ENCODE measurements around the gene KEL.

DNA sequence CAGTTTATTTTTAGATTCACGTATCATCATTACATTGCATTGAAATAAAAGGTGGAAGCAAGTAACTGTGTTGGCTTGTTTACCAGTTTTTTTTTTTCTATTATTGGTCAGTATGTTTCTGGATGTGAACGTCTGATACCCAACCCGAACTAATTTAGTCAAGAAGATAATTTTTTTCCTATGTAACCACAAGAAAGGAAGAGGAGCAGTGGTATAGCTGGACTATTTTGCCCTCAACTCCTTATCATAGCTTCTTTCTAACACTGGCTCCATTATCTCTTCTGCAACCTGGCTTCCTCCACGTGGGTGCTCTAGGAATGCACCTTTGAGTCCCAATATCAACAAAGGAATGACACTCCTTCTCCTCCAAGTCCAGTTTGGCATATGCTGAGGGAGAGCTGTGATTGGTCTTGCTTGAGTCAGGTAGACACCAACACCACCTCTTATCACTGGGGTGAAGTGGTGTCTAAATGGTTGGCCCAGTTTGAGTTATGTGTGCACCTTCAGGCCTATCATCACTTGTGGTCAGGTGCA, 35.4 kb upstream of the KEL start:
- TF ChIP-seq, protein P1, sequence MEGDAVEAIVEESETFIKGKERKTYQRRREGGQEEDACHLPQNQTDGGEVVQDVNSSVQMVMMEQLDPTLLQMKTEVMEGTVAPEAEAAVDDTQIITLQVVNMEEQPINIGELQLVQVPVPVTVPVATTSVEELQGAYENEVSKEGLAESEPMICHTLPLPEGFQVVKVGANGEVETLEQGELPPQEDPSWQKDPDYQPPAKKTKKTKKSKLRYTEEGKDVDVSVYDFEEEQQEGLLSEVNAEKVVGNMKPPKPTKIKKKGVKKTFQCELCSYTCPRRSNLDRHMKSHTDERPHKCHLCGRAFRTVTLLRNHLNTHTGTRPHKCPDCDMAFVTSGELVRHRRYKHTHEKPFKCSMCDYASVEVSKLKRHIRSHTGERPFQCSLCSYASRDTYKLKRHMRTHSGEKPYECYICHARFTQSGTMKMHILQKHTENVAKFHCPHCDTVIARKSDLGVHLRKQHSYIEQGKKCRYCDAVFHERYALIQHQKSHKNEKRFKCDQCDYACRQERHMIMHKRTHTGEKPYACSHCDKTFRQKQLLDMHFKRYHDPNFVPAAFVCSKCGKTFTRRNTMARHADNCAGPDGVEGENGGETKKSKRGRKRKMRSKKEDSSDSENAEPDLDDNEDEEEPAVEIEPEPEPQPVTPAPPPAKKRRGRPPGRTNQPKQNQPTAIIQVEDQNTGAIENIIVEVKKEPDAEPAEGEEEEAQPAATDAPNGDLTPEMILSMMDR (IDR thresholded peaks at IDR 0.05) = no peak
- no peak for TF ChIP-seq POLR2A (IDR thresholded peaks at IDR 0.05)
